Loucy (cell line): ENCODE data around the gene EPG5.
A peak's percentile ranks its signal among the peaks of the same experiment; 100 is the strongest.

Experiments
- H2AFZ ChIP-seq: fragments of 200-600 bp; sonication (generic); 2 replicates; pipeline ENCODE4 v1.6.0; 2016; ENCODE audit warnings: antibody characterized with exemption, mild to moderate bottlenecking, low read length, moderate library complexity
- H3F3A ChIP-seq: fragments of 200-600 bp; 2 replicates; pipeline ENCODE4 v1.6.0; 2016; ENCODE audit warnings: antibody characterized with exemption, low read depth, mild to moderate bottlenecking
- H3K27me3 ChIP-seq: fragments of 200-600 bp; sonication (generic); 2 replicates; pipeline ENCODE4 v1.6.1; 2014; ENCODE audit warnings: low read length, mild to moderate bottlenecking; ENCODE audit not compliant: insufficient read depth, poor library complexity, severe bottlenecking
- H3K36me3 ChIP-seq: fragments of 200-600 bp; sonication (generic); 2 replicates; pipeline ENCODE4 v1.6.1; 2016; ENCODE audit warnings: low read length; ENCODE audit not compliant: insufficient read depth
- H3K4me1 ChIP-seq: fragments of 200-600 bp; sonication (generic); 2 replicates; pipeline ENCODE4 v1.5.1; 2014; ENCODE audit warnings: low read length, mild to moderate bottlenecking; ENCODE audit not compliant: insufficient read depth, poor library complexity, severe bottlenecking
- H3K4me2 ChIP-seq: fragments of 200-600 bp; sonication (generic); 2 replicates; pipeline ENCODE4 v1.6.0; 2014; ENCODE audit warnings: antibody characterized with exemption, low read length, low read depth, mild to moderate bottlenecking; ENCODE audit not compliant: poor library complexity, severe bottlenecking
- H3K4me3 ChIP-seq: fragments of 200-600 bp; sonication (generic); 2 replicates; pipeline ENCODE4 v1.5.1; 2014; ENCODE audit warnings: low read length, mild to moderate bottlenecking, mixed read lengths; ENCODE audit not compliant: poor library complexity, severe bottlenecking
- H3K79me2 ChIP-seq: fragments of 200-600 bp; sonication (generic); 2 replicates; pipeline ENCODE4 v1.6.1; 2014; ENCODE audit warnings: low read length; ENCODE audit not compliant: insufficient read depth
- H3K9ac ChIP-seq: fragments of 200-600 bp; sonication (generic); 2 replicates; pipeline ENCODE4 v1.6.0; 2014; ENCODE audit warnings: mild to moderate bottlenecking, low read depth, low read length, moderate library complexity; ENCODE audit not compliant: poor library complexity, severe bottlenecking
- H3K9me2 ChIP-seq: fragments of 200-600 bp; sonication (generic); replicated peaks from 2 replicates; pipeline ENCODE4 v1.6.1; 2016; ENCODE audit warnings: low read depth, low read length, mixed read lengths
- H3K9me3 ChIP-seq: fragments of 200-600 bp; sonication (generic); 2 replicates; pipeline ENCODE4 v1.6.1; 2014; ENCODE audit warnings: mild to moderate bottlenecking, antibody characterized with exemption, low read length, low read depth; ENCODE audit not compliant: insufficient read depth
- H4K20me1 ChIP-seq: fragments of 200-600 bp; sonication (generic); 2 replicates; pipeline ENCODE4 v1.6.0; 2014; ENCODE audit warnings: antibody characterized with exemption, low read length, mild to moderate bottlenecking; ENCODE audit not compliant: insufficient read depth, poor library complexity, severe bottlenecking
- EZH2phosphoT487 ChIP-seq: fragments of 200-600 bp; IDR thresholded peaks from 2 replicates; pipeline ENCODE4 v1.6.1; 2018; ENCODE audit warnings: antibody characterized with exemption, mild to moderate bottlenecking, moderate library complexity, borderline replicate concordance
- TF ChIP-seq, protein P1 (sequence below): fragments of 200-600 bp; sonication (generic); conservative IDR thresholded peaks from 2 replicates; pipeline ENCODE4 v1.5.1; 2014; ENCODE audit warnings: mild to moderate bottlenecking, antibody characterized with exemption, low read length

EPG5 gene

DNA sequence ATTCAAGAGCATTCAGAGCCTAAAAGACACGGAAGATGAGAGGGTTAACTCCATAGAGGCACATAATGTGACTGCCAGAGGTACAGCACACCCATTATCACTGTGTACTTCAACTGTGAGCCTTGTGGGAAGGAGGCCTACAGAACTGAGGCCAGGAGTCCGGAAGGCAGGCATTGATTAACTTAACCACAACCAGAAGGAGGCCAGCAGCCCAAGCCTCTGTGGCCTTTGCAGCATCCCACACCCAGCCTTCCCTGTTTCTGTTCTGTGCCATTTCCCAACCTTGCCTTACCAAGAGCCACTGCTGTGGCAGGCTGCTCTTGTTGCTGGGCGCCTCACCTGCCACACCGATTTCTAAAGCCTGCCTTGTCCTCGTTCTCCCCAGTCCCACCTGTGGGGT is 114.5 kb downstream of the EPG5 start:
- Histone ChIP-seq H3K4me1 (peaks cover 2% of the 10 kb centered on the region), H3K9me2 (no peaks in the 10 kb centered on the region), H3K4me2 (no peak overlapping the region), H3K79me2 (no peaks in the 10 kb centered on the region), H3F3A (no peaks in the 10 kb centered on the region), H3K9me3 (no peaks in the 10 kb centered on the region), H3K4me3 (no peak overlapping the region), H2AFZ (no peak overlapping the region), H4K20me1 (no peaks in the 10 kb centered on the region), H3K9ac (no peak overlapping the region), H3K27me3 (no peaks in the 10 kb centered on the region), H3K36me3 (peaks cover 75% of the 10 kb centered on the region)
- TF ChIP-seq, protein P1, sequence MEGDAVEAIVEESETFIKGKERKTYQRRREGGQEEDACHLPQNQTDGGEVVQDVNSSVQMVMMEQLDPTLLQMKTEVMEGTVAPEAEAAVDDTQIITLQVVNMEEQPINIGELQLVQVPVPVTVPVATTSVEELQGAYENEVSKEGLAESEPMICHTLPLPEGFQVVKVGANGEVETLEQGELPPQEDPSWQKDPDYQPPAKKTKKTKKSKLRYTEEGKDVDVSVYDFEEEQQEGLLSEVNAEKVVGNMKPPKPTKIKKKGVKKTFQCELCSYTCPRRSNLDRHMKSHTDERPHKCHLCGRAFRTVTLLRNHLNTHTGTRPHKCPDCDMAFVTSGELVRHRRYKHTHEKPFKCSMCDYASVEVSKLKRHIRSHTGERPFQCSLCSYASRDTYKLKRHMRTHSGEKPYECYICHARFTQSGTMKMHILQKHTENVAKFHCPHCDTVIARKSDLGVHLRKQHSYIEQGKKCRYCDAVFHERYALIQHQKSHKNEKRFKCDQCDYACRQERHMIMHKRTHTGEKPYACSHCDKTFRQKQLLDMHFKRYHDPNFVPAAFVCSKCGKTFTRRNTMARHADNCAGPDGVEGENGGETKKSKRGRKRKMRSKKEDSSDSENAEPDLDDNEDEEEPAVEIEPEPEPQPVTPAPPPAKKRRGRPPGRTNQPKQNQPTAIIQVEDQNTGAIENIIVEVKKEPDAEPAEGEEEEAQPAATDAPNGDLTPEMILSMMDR, result no peak
- no peak for TF ChIP-seq EZH2phosphoT487

DNA sequence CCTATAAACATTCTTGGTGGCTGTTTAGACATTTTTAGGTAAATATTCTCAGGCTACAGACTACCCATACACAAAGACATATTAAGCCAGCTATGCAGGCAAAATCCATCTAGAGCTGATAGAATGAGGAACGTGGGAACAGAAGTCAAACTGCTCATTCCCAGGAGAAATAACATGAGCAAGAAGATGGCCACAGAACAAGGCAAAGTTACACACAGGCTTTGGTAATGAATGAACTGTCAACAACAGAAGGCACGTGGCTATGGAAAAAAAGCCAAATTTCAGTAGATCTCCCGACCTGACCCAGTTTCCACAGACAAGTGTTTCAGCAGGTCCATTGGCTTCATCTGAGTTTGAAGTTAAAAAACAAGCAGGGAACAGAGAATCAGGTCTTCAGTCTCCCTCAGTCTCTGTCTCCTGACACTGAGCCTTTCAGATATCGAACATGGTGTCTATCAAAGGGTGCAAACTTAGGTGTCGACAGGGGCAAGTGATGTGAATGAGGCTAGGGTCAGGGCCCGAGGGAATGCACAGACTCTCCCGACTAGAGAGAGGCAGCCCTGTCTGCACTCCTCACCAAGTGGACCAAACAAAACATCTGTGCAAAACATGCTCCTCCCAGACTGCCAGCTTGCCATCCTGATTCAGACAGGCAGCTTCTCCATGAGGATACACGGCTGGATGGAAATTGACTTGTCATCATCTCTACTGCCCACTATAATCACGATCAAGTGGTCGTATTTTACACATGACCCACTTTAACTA is 115.8 kb downstream of the EPG5 start:
- Histone ChIP-seq H3K79me2 (no peaks in the 10 kb centered on the region), H3F3A (no peaks in the 10 kb centered on the region), H3K36me3 (peaks cover 65% of the 10 kb centered on the region), H2AFZ (no peak overlapping the region), H3K9ac (no peak overlapping the region), H3K4me1 (peaks cover 13% of the 10 kb centered on the region), H3K4me2 (no peak overlapping the region), H3K9me2 (no peaks in the 10 kb centered on the region), H3K9me3 (no peaks in the 10 kb centered on the region), H4K20me1 (no peaks in the 10 kb centered on the region), H3K4me3 (no peak overlapping the region), H3K27me3 (no peaks in the 10 kb centered on the region)
- TF ChIP-seq, protein P1, result no peak
- no peak for TF ChIP-seq EZH2phosphoT487

DNA sequence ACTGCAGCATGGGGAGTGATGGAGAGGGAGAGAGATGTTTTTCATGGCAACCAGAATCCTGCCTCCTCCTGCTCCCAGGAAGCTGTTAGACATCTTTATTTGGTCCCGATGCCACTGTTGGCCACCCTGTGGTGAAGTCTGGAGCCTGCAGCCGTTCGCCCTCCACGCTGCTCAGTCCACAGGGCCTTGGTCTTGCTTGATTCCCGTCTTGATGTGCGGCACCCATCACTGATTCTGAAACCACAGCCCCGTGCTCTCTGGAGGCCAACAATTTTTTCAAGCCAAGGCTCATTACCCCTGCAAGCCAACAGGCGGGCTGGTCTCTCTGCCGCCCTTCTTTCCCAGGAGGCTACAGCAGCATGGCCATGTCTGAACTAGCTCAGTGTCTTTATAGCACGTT is 117.1 kb downstream of the EPG5 start:
- peaks cover 13% of the 10 kb centered on the region for H3K4me1 ChIP-seq
- H3K36me3 ChIP-seq, result peaks cover 52% of the 10 kb centered on the region; the same call in 1 of the 2 replicates
- H2AFZ ChIP-seq, result no peak overlapping the region
- H3K27me3 ChIP-seq, result no peaks in the 10 kb centered on the region
- TF ChIP-seq, protein P1, result peak; percentile 49
- no peak for TF ChIP-seq EZH2phosphoT487
- H3K9me3 ChIP-seq, result no peaks in the 10 kb centered on the region
- H3K9me2 ChIP-seq, result no peaks in the 10 kb centered on the region
- H3K4me3 ChIP-seq, result no peak overlapping the region
- H3K9ac ChIP-seq, result no peak overlapping the region
- no peak overlapping the region for H3K4me2 ChIP-seq
- H4K20me1 ChIP-seq, result no peaks in the 10 kb centered on the region
- no peaks in the 10 kb centered on the region for H3K79me2 ChIP-seq
- H3F3A ChIP-seq, result no peaks in the 10 kb centered on the region
